ENCODE results near the gene FPGS. TPM values are rescaled to one million over a fixed set of nuclear protein-coding genes. Genes with fewer than 3 reads are reported as not detected.

The FPGS gene
- total RNA-seq, 4 donors from 2014 or later = 46.1 to 105 (median 71.5) TPM

- no peaks in the 10 kb centered on the region for H3K36me3 ChIP-seq
- DNase-seq = no peak
- peaks cover 0 to 22% (median 0%) of the 10 kb centered on the region in 4 donors for H3K4me1 ChIP-seq
- no peaks in the 10 kb centered on the region for H3K27me3 ChIP-seq
- H3K27ac ChIP-seq = peak overlapping the region in 2 of 4 donors; percentile 10 to 25
- H3K4me3 ChIP-seq = no peak overlapping the region
- TF ChIP-seq, protein P1, sequence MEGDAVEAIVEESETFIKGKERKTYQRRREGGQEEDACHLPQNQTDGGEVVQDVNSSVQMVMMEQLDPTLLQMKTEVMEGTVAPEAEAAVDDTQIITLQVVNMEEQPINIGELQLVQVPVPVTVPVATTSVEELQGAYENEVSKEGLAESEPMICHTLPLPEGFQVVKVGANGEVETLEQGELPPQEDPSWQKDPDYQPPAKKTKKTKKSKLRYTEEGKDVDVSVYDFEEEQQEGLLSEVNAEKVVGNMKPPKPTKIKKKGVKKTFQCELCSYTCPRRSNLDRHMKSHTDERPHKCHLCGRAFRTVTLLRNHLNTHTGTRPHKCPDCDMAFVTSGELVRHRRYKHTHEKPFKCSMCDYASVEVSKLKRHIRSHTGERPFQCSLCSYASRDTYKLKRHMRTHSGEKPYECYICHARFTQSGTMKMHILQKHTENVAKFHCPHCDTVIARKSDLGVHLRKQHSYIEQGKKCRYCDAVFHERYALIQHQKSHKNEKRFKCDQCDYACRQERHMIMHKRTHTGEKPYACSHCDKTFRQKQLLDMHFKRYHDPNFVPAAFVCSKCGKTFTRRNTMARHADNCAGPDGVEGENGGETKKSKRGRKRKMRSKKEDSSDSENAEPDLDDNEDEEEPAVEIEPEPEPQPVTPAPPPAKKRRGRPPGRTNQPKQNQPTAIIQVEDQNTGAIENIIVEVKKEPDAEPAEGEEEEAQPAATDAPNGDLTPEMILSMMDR (IDR thresholded peaks at IDR 0.05) = no peak
- TF ChIP-seq POLR2A (IDR thresholded peaks at IDR 0.05) = no peak
- no peaks in the 10 kb centered on the region for H3K9me3 ChIP-seq
These were observed 23.7 kb downstream of the FPGS start for GRCh38 chr9:127826253-127826913.

- TF ChIP-seq, protein P1 (IDR thresholded peaks at IDR 0.05) = no peak
- peak in 1 of 2 donors; percentile 42 for TF ChIP-seq POLR2A (IDR thresholded peaks at IDR 0.05)
- Histone ChIP-seq H3K27me3 (no peaks in the 10 kb centered on the region), H3K4me1 (peaks cover 0 to 27% (median 0%) of the 10 kb centered on the region in 4 donors), H3K4me3 (peak overlapping the region in 2 of 4 donors; percentile 23 to 39), H3K36me3 (no peaks in the 10 kb centered on the region), H3K27ac (peak overlapping the region; percentile 62 to 86 (median 79)), H3K9me3 (no peaks in the 10 kb centered on the region)
- DNase-seq = peak; percentile 39 to 86 (median 80)
These were observed 25.8 kb downstream of the FPGS start for GRCh38 chr9:127828262-127829031.

DNA sequence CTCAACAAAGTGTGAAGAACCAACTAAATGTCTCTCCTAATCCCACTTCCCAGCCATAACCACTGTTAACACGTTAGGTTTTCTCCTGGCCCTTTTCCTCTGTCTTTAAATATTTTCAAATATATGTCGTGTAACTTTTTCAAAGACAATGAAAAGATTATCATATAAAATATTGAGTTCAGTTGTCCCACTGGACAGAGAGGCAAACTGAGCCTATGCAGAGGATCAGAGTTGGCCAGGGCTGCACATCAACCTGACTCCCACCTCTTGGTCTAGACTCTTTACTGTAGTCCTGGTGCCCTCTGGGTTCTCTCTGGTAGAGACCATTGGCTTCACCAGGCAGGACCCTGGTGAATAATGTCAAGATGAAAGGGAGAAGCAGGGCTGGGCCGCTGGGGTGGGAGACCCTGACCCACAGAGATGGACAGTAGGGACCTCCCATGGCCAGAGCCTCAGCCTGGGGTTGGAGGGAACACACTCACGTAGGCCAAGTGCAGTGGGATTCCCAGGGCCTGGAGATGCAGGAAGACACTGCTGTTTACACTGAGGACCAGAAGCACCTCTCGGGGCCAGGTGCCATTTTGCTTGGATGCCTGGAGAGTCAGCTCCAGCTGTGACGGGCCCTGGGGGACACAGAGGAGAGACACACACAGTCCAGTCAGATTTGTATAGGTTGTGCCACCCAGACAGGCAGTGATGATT lies 26.7 kb downstream of the FPGS start:
- Histone ChIP-seq H3K36me3 (no peaks in the 10 kb centered on the region), H3K4me3 (no peak overlapping the region), H3K27me3 (no peaks in the 10 kb centered on the region), H3K27ac (peak overlapping the region in 3 of 4 donors; percentile 76 to 86 (median 82)), H3K4me1 (peaks cover 0 to 32% (median 0%) of the 10 kb centered on the region in 4 donors), H3K9me3 (no peaks in the 10 kb centered on the region)
- TF ChIP-seq, protein P1 (IDR thresholded peaks at IDR 0.05) = no peak
- TF ChIP-seq POLR2A (IDR thresholded peaks at IDR 0.05) = no peak
- DNase-seq = no peak

DNA sequence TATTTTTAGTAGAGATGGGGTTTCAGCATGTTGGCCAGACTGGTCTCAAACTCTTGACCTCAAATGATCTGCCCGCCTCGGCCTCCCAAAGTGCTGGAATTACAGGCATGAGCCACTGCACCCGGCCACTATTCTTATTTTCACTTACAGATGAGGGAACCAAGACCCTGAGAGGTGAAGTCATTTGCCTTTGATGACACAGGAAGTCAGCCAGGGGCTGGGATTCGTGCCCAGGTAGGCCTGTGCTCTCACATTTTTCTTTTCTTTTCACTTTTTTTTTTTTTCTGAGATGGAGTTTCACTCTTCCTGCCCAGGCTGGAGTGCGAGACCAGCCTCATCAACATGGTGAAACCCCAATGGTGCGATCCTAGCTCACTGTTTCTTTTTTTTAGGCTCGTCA lies 29.6 kb downstream of the FPGS start:
- Histone ChIP-seq H3K27ac (peak overlapping the region in 2 of 4 donors; percentile 17 to 29), H3K4me3 (no peak overlapping the region), H3K27me3 (no peaks in the 10 kb centered on the region), H3K9me3 (no peaks in the 10 kb centered on the region), H3K4me1 (peaks cover 0 to 41% (median 1%) of the 10 kb centered on the region in 4 donors), H3K36me3 (no peaks in the 10 kb centered on the region)
- TF ChIP-seq POLR2A (IDR thresholded peaks at IDR 0.05) = no peak
- TF ChIP-seq, protein P1 (IDR thresholded peaks at IDR 0.05) = no peak
- DNase-seq = no peak

DNA sequence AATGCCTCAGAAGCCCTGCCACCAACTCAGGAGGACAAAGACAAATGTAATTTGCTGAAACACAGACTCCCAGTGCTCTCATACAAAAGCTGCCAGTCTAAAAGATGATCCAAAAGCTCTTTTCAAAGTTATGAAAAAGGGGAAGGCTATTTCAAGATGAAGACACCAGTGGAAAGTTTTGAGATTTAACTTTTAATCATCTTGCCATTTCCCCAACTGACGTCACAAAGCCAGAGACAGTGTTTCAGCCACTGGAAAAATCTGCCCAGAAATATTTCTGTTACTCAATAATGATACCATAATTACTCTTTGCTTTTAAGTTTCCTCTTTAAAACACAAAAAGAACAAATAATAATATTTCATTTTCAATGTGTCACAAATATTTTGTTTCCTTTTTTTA lies 30.9 kb downstream of the FPGS start:
- Histone ChIP-seq H3K27me3 (no peaks in the 10 kb centered on the region), H3K27ac (peak overlapping the region in 3 of 4 donors; percentile 30 to 89 (median 53)), H3K4me1 (peaks cover 0 to 38% (median 2%) of the 10 kb centered on the region in 4 donors), H3K9me3 (no peaks in the 10 kb centered on the region), H3K4me3 (no peak overlapping the region), H3K36me3 (no peaks in the 10 kb centered on the region)
- no peak for DNase-seq
- TF ChIP-seq POLR2A (IDR thresholded peaks at IDR 0.05) = no peak
- TF ChIP-seq, protein P1 (IDR thresholded peaks at IDR 0.05) = no peak
